ENCODE measurements around the gene TLR8.

GRCh38 chrX:12951595-12951975, 45.2 kb downstream of the TLR8 start:
- TF ChIP-seq POLR2A (IDR thresholded peaks at IDR 0.05) (no peak), CTCF (IDR thresholded peaks at IDR 0.05) (no peak)
